ENCODE results near the gene COG2. TPM values are rescaled to one million over a fixed set of nuclear protein-coding genes. Genes with fewer than 3 reads are reported as not detected.
A peak's percentile ranks its signal among the peaks of the same experiment; 100 is the strongest.
"Not testable (repeated sequence)": the region's sequence is repeated elsewhere in the genome, so short reads cannot be mapped to it uniquely, and the experiment has no call there.

The COG2 gene
- total RNA-seq, 1 donor from 2014 or later: 25.9 TPM

GRCh38 chr1:230598745-230599144, 43.5 kb upstream of the COG2 start:
- no peaks in the 10 kb centered on the region for H3K9me3 ChIP-seq (ENCODE audit: insufficient read depth, low read depth, low read length)
- Mint-ChIP-seq H3K9me3 (ENCODE audit: unreplicated experiment) (peaks cover 10% of the 10 kb centered on the region), H3K4me1 (ENCODE audit: low read depth, unreplicated experiment) (peaks cover 7% of the 10 kb centered on the region), H3K36me3 (ENCODE audit: low read depth, unreplicated experiment) (no peaks in the 10 kb centered on the region), H3K27me3 (ENCODE audit: low read depth, unreplicated experiment) (peaks cover 2% of the 10 kb centered on the region), H3K4me3 (ENCODE audit: unreplicated experiment) (no peak overlapping the region), H3K27ac (ENCODE audit: unreplicated experiment) (no peak overlapping the region)
- DNase-seq (ENCODE audit: low read depth): no peak
- TF ChIP-seq EZH2 (IDR thresholded peaks at IDR 0.05; ENCODE audit: insufficient read depth, low read length) (no peak), CTCF (IDR thresholded peaks at IDR 0.05; ENCODE audit: insufficient read depth, low read depth, low read length) (no peak)
- no peaks in the 10 kb centered on the region for H3K36me3 ChIP-seq (ENCODE audit: insufficient read depth, low read length)
- H3K4me1 ChIP-seq (ENCODE audit: insufficient read depth, low read length): no peaks in the 10 kb centered on the region
- no peak overlapping the region for H3K4me2 ChIP-seq (ENCODE audit: low read length)
- H3K79me2 ChIP-seq (ENCODE audit: insufficient read depth, low read length): no peaks in the 10 kb centered on the region
- H3K9ac ChIP-seq (ENCODE audit: low read length): no peak overlapping the region
- H4K20me1 ChIP-seq (ENCODE audit: insufficient read depth, low read length): no peaks in the 10 kb centered on the region
- H2AFZ ChIP-seq (ENCODE audit: low read depth, low read length): no peak overlapping the region
- no peak overlapping the region for H3K27ac ChIP-seq (ENCODE audit: low read depth, low read length)
- no peak for FAIRE-seq
- H3K27me3 ChIP-seq (ENCODE audit: insufficient read depth, low read length): no peaks in the 10 kb centered on the region
- H3K4me3 ChIP-seq (ENCODE audit: insufficient read depth, low read depth, low read length): no peak overlapping the region

DNA sequence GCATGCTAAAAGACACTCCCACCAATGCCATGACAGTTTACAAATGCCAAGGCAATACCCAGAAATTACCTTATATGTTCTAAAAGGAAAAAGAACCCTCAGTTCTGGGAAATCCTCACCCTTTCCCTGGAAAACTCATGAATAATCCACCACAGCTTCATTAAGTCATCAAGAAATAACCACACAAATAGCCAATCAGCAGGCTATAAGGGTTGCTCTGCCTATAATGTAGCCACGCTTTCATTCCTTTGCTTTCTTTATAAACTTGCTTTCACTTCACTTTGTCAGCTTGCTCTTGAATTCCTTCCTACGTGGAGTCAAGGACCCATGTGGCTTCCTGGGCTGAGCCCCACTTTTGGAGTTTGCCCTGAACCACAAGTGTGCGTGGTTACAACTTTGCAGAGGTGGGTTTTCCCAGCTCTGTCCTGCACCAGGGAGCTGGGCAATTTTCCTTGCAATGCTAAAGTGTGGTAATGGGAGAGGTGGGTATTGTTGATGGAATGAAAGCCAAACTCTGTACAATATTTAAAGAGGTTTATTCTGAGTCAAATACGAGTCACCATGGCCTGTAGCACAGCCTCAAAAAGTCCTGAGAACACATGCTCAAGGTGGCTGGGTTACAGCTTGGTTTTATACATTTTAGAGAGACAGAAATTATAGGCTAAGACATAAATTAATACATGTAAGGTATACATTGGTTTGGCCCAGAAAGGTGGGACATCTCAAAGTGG, 42.2 kb upstream of the COG2 start:
- no peak overlapping the region for H3K4me2 ChIP-seq (ENCODE audit: low read length)
- no peak overlapping the region for H3K4me3 ChIP-seq (ENCODE audit: insufficient read depth, low read depth, low read length)
- Mint-ChIP-seq H3K27ac (ENCODE audit: unreplicated experiment) (peak overlapping the region; percentile 66), H3K4me1 (ENCODE audit: low read depth, unreplicated experiment) (peaks cover 7% of the 10 kb centered on the region), H3K9me3 (ENCODE audit: unreplicated experiment) (peaks cover 10% of the 10 kb centered on the region), H3K4me3 (ENCODE audit: unreplicated experiment) (no peak overlapping the region), H3K36me3 (ENCODE audit: low read depth, unreplicated experiment) (no peaks in the 10 kb centered on the region), H3K27me3 (ENCODE audit: low read depth, unreplicated experiment) (peaks cover 2% of the 10 kb centered on the region)
- TF ChIP-seq CTCF (IDR thresholded peaks at IDR 0.05; ENCODE audit: insufficient read depth, low read depth, low read length) (no peak), EZH2 (IDR thresholded peaks at IDR 0.05; ENCODE audit: insufficient read depth, low read length) (no peak)
- H3K36me3 ChIP-seq (ENCODE audit: insufficient read depth, low read length): no peaks in the 10 kb centered on the region
- H3K9me3 ChIP-seq (ENCODE audit: insufficient read depth, low read depth, low read length): no peaks in the 10 kb centered on the region
- H3K27ac ChIP-seq (ENCODE audit: low read depth, low read length): no peak overlapping the region
- no peaks in the 10 kb centered on the region for H4K20me1 ChIP-seq (ENCODE audit: insufficient read depth, low read length)
- no peak overlapping the region for H3K9ac ChIP-seq (ENCODE audit: low read length)
- DNase-seq (ENCODE audit: low read depth) (no peak), FAIRE-seq (no peak)
- no peaks in the 10 kb centered on the region for H3K79me2 ChIP-seq (ENCODE audit: insufficient read depth, low read length)
- H3K4me1 ChIP-seq (ENCODE audit: insufficient read depth, low read length): no peaks in the 10 kb centered on the region
- H3K27me3 ChIP-seq (ENCODE audit: insufficient read depth, low read length): no peaks in the 10 kb centered on the region
- H2AFZ ChIP-seq (ENCODE audit: low read depth, low read length): no peak overlapping the region

GRCh38 chr1:230600657-230601400, 41.5 kb upstream of the COG2 start:
- peaks cover 10% of the 10 kb centered on the region for H3K9me3 Mint-ChIP-seq (ENCODE audit: unreplicated experiment)
- FAIRE-seq: not testable (repeated sequence)

More at GRCh38 chr1:230600657-230601400, 41.5 kb upstream of the COG2 start:
- not testable (repeated sequence) for H3K36me3 ChIP-seq (ENCODE audit: insufficient read depth, low read length); H3K4me1 Mint-ChIP-seq (ENCODE audit: low read depth, unreplicated experiment); H2AFZ ChIP-seq (ENCODE audit: low read depth, low read length); H3K4me1 ChIP-seq (ENCODE audit: insufficient read depth, low read length); H3K9me3 ChIP-seq (ENCODE audit: insufficient read depth, low read depth, low read length); H3K27ac ChIP-seq (ENCODE audit: low read depth, low read length); H3K79me2 ChIP-seq (ENCODE audit: insufficient read depth, low read length); DNase-seq (ENCODE audit: low read depth); H3K27me3 ChIP-seq (ENCODE audit: insufficient read depth, low read length); H3K4me2 ChIP-seq (ENCODE audit: low read length); H3K27me3 Mint-ChIP-seq (ENCODE audit: low read depth, unreplicated experiment); H3K4me3 Mint-ChIP-seq (ENCODE audit: unreplicated experiment); H3K36me3 Mint-ChIP-seq (ENCODE audit: low read depth, unreplicated experiment); H4K20me1 ChIP-seq (ENCODE audit: insufficient read depth, low read length); H3K9ac ChIP-seq (ENCODE audit: low read length); H3K27ac Mint-ChIP-seq (ENCODE audit: unreplicated experiment); H3K4me3 ChIP-seq (ENCODE audit: insufficient read depth, low read depth, low read length)

Measured in astrocyte (in vitro differentiated cells and primary cell).